Liver (tissue), 3 donors: ENCODE results near the gene MED27.

Experiments
- ATF3 ChIP-seq: IDR thresholded peaks from 2 replicates; pipeline ENCODE4 v1.6.1; 2016; ENCODE audit warnings: antibody characterized with exemption
- CTCF ChIP-seq: fragments of 150-350 bp; IDR thresholded peaks from 2 replicates; pipeline ENCODE4 v1.5.1; 2017; ENCODE audit warnings: improper control_type of control experiment, low read depth, low read length; ENCODE audit not compliant: missing input control
- EGR1 ChIP-seq, 2 donors: IDR thresholded peaks; 2 replicates each; pipeline ENCODE4 v1.6.1; 2016 to 2018; ENCODE audit warnings: antibody characterized with exemption in 2 of 2, low read depth in 2 of 2
- FOXA1 ChIP-seq: IDR thresholded peaks from 2 replicates; pipeline ENCODE4 v1.6.1; 2016; ENCODE audit warnings: antibody characterized with exemption
- GABPA ChIP-seq, 2 donors: IDR thresholded peaks in 1 of 2; conservative IDR thresholded peaks in 1 of 2; 2 replicates each; pipeline ENCODE4 v1.6.1; 2016; ENCODE audit warnings: antibody characterized with exemption in 2 of 2, mild to moderate bottlenecking in 1 of 2, moderate library complexity in 1 of 2
- HNF4G ChIP-seq: IDR thresholded peaks from 2 replicates; pipeline ENCODE4 v1.6.1; 2016; ENCODE audit warnings: antibody characterized with exemption
- MAX ChIP-seq: IDR thresholded peaks from 2 replicates; pipeline ENCODE4 v1.6.1; 2016; ENCODE audit warnings: antibody characterized with exemption
- NR2F2 ChIP-seq: IDR thresholded peaks from 2 replicates; pipeline ENCODE4 v1.6.1; 2016; ENCODE audit warnings: antibody characterized with exemption
- RAD21 ChIP-seq, 2 donors: IDR thresholded peaks; 2 replicates each; pipeline ENCODE4 v1.6.1; 2016; ENCODE audit warnings: antibody characterized with exemption in 2 of 2, mild to moderate bottlenecking in 2 of 2
- REST ChIP-seq: IDR thresholded peaks from 2 replicates; pipeline ENCODE4 v1.6.1; 2016; ENCODE audit warnings: antibody characterized with exemption, mild to moderate bottlenecking
- SP1 ChIP-seq: IDR thresholded peaks from 2 replicates; pipeline ENCODE4 v1.6.1; 2018; ENCODE audit warnings: antibody characterized with exemption, mild to moderate bottlenecking
- TAF1 ChIP-seq: conservative IDR thresholded peaks from 2 replicates; pipeline ENCODE4 v1.6.1; 2016; ENCODE audit warnings: antibody characterized with exemption, mild to moderate bottlenecking
- YY1 ChIP-seq: IDR thresholded peaks from 2 replicates; pipeline ENCODE4 v1.6.1; 2016; ENCODE audit warnings: antibody characterized with exemption, mild to moderate bottlenecking
- ZBTB33 ChIP-seq: IDR thresholded peaks from 2 replicates; pipeline ENCODE4 v1.6.1; 2016; ENCODE audit warnings: antibody characterized with exemption
- donor health status: healthy.
- donor health status: healthy.

GRCh38 chr9:132117694-132118093, 38.0 kb upstream of the MED27 start:
- TF ChIP-seq CTCF (no peak), EGR1 (IDR thresholded peaks at IDR 0.05; ENCODE audit: low read depth in 2 of 2) (no peak), FOXA1 (no peak), ZBTB33 (no peak), GABPA (IDR thresholded peaks at IDR 0.05 in 1 of 2, conservative IDR thresholded peaks at IDR 0.05 in 1 of 2) (no peak), TAF1 (no peak), YY1 (no peak), NR2F2 (no peak), HNF4G (no peak), MAX (no peak), RAD21 (IDR thresholded peaks at IDR 0.05) (no peak), ATF3 (no peak), REST (no peak), SP1 (no peak)
